AG10803 (cell line): ENCODE measurements around the gene SUPT4H1.

Source experiments
- DNase-seq: peaks from one replicate; pipeline ENCODE4 v3.0.0; 2010; ENCODE audit warnings: low read depth
- H3K4me3 ChIP-seq: 2 replicates; pipeline ENCODE4 v1.5.1; 2011; ENCODE audit warnings: mild to moderate bottlenecking, low read length, control low read depth
- CTCF ChIP-seq: conservative IDR thresholded peaks from 2 replicates; pipeline ENCODE4 v1.5.1; 2011; ENCODE audit warnings: mild to moderate bottlenecking, low read length, control low read depth, inconsistent platforms

SUPT4H1 gene

GRCh38 chr17:58323366-58324055, 28.5 kb downstream of the SUPT4H1 start:
- peak overlapping the region; percentile 59 for H3K4me3 ChIP-seq
- DNase-seq, result no peak
- TF ChIP-seq CTCF, result no peak

- TF ChIP-seq CTCF, result no peak
These were observed 29.3 kb downstream of the SUPT4H1 start for GRCh38 chr17:58322581-58323185.

GRCh38 chr17:58321571-58322525, 30.2 kb downstream of the SUPT4H1 start:
- no peak for TF ChIP-seq CTCF
- no peak overlapping the region for H3K4me3 ChIP-seq

More at GRCh38 chr17:58322581-58323185, 29.3 kb downstream of the SUPT4H1 start:
- DNase-seq, result no peak
- H3K4me3 ChIP-seq, result no peak overlapping the region

GRCh38 chr17:58320570-58321323, 31.3 kb downstream of the SUPT4H1 start:
- no peak overlapping the region for H3K4me3 ChIP-seq
- no peak for DNase-seq
- no peak for TF ChIP-seq CTCF

More at GRCh38 chr17:58321571-58322525, 30.2 kb downstream of the SUPT4H1 start:
- no peak for DNase-seq

GRCh38 chr17:58320163-58320558, 31.8 kb downstream of the SUPT4H1 start:
- H3K4me3 ChIP-seq, result no peak overlapping the region
- DNase-seq, result no peak
- TF ChIP-seq CTCF, result no peak
